ENCODE results near the gene DHPS. TPM values are rescaled to one million over a fixed set of nuclear protein-coding genes. Genes with fewer than 3 reads are reported as not detected.

The DHPS gene
- total and polyA plus RNA-seq, 2 of the 13 experiments (the other 11 are each of a cell fraction or from before 2014, with no cell fraction given): 43.3 to 84.3 TPM

GRCh38 chr19:12703046-12703445 lies 21.4 kb upstream of the DHPS start:
- H3K4me3 ChIP-seq (replicated peaks in 1 of 3; ENCODE audit: insufficient read depth in 1 of 3, low read depth in 2 of 3, low read length in 3 of 3): no peak overlapping the region
- H3K9me3 ChIP-seq (ENCODE audit: low read length): no peaks in the 10 kb centered on the region
- ChIA-PET CTCF (ENCODE audit: low intra/inter-chr PET ratio, low total read pairs) (no interaction called here), POLR2A (no interaction called here)
- no peak overlapping the region for H3K9ac ChIP-seq (ENCODE audit: insufficient read depth, low read depth, low read length)
- no peaks in the 10 kb centered on the region for H3K79me2 ChIP-seq (ENCODE audit: insufficient read depth, low read length)
- TF ChIP-seq NFYC (CRISPR knock-in tag; IDR thresholded peaks at IDR 0.05): peak; percentile 80
- TF ChIP-seq ZNF816 (CRISPR knock-in tag; IDR thresholded peaks at IDR 0.05; ENCODE audit: borderline replicate concordance): no peak
- no peak for TF ChIP-seq ZNF230 (CRISPR knock-in tag; IDR thresholded peaks at IDR 0.05)
- no peak for TF ChIP-seq RNF2 (conservative IDR thresholded peaks at IDR 0.05; ENCODE audit: low read depth)
- TF ChIP-seq NFYB (CRISPR knock-in tag; IDR thresholded peaks at IDR 0.05): peak; percentile 80
- no peak overlapping the region for H2AFZ ChIP-seq (ENCODE audit: low read length)
- no peak overlapping the region for H3K27ac ChIP-seq (ENCODE audit: extremely low read length, insufficient read depth, low read length)
- DNase-seq (ENCODE audit: low spot score) (peak; percentile 56), FAIRE-seq (peak; percentile 51), ATAC-seq (peak; percentile 43)
- H3K36me3 ChIP-seq (replicated peaks in 1 of 2; ENCODE audit: control insufficient read depth in 1 of 2, insufficient read depth in 2 of 2, low read length in 2 of 2): peaks cover 38 to 62% of the 10 kb centered on the region in 2 experiments
- no peaks in the 10 kb centered on the region for H4K20me1 ChIP-seq (ENCODE audit: insufficient read depth, low read length)
- no peaks in the 10 kb centered on the region for H3K4me1 ChIP-seq (ENCODE audit: insufficient read depth, low read length)
- intact Hi-C loops (cut with micrococcal nuclease; ENCODE audit: unreplicated experiment): no loop called here
- in situ Hi-C loops (cut with HindIII; ENCODE audit: extremely low pct_ligation_motif_present, low pct_unique_long_range_greater_than_20kb): no loop called here
- no TSS peak for BruUV-seq (replicated peaks)
- WGBS (ENCODE audit: low lambda C conversion rate): 93% methylated on average over 9 of the region's 9 CpGs
- no peak overlapping the region for H3K4me2 ChIP-seq (ENCODE audit: low read depth, low read length)
- no peaks in the 10 kb centered on the region for H3K27me3 ChIP-seq (ENCODE audit: control insufficient read depth in 1 of 2, insufficient read depth in 2 of 2, low read length in 2 of 2)

GRCh38 chr19:12701596-12702282 lies 20.1 kb upstream of the DHPS start:
- Histone ChIP-seq H3K27me3 (ENCODE audit: control insufficient read depth in 1 of 2, insufficient read depth in 2 of 2, low read length in 2 of 2) (no peaks in the 10 kb centered on the region), H4K20me1 (ENCODE audit: insufficient read depth, low read length) (no peaks in the 10 kb centered on the region), H3K4me2 (ENCODE audit: low read depth, low read length) (no peak overlapping the region), H3K27ac (ENCODE audit: extremely low read length, insufficient read depth, low read length) (no peak overlapping the region), H2AFZ (ENCODE audit: low read length) (no peak overlapping the region), H3K79me2 (ENCODE audit: insufficient read depth, low read length) (no peaks in the 10 kb centered on the region), H3K4me3 (replicated peaks in 1 of 3; ENCODE audit: insufficient read depth in 1 of 3, low read depth in 2 of 3, low read length in 3 of 3) (no peak overlapping the region), H3K9ac (ENCODE audit: insufficient read depth, low read depth, low read length) (no peak overlapping the region), H3K36me3 (replicated peaks in 1 of 2; ENCODE audit: control insufficient read depth in 1 of 2, insufficient read depth in 2 of 2, low read length in 2 of 2) (peaks cover 38 to 57% of the 10 kb centered on the region in 2 experiments), H3K9me3 (ENCODE audit: low read length) (no peaks in the 10 kb centered on the region), H3K4me1 (ENCODE audit: insufficient read depth, low read length) (peaks cover 6% of the 10 kb centered on the region)
- FAIRE-seq (no peak), ATAC-seq (no peak), DNase-seq (ENCODE audit: low spot score) (no peak)
- intact Hi-C loops (cut with micrococcal nuclease; ENCODE audit: unreplicated experiment): no loop called here
- POLR2A ChIA-PET: no interaction called here
- in situ Hi-C loops (cut with HindIII; ENCODE audit: extremely low pct_ligation_motif_present, low pct_unique_long_range_greater_than_20kb): no loop called here
- CTCF ChIA-PET (ENCODE audit: low intra/inter-chr PET ratio, low total read pairs): no interaction called here
- 98% methylated on average over 14 of the region's 33 CpGs for WGBS (ENCODE audit: low lambda C conversion rate)
- no TSS peak for BruUV-seq (replicated peaks)
- no peak for TF ChIP-seq CREB1 (IDR thresholded peaks at IDR 0.05)
- no peak for TF ChIP-seq CREB1 (CRISPR knock-in tag; IDR thresholded peaks at IDR 0.05)
- TF ChIP-seq HOXA9 (CRISPR knock-in tag; IDR thresholded peaks at IDR 0.05; ENCODE audit: borderline replicate concordance): no peak
- no peak for TF ChIP-seq SRSF4 (IDR thresholded peaks at IDR 0.05; ENCODE audit: low read depth, low read length, poor library complexity, severe bottlenecking)
- no peak for TF ChIP-seq NFE2L2 (IDR thresholded peaks at IDR 0.05; ENCODE audit: low read length)
- no peak for TF ChIP-seq KDM5A (IDR thresholded peaks at IDR 0.05; ENCODE audit: borderline replicate concordance, low read length)
- TF ChIP-seq RBFOX2 (IDR thresholded peaks at IDR 0.05; ENCODE audit: low read depth, low read length): peak; percentile 51; the same call in 1 of the 2 replicates
- no peak for TF ChIP-seq ZFP41 (CRISPR knock-in tag; IDR thresholded peaks at IDR 0.05; ENCODE audit: borderline replicate concordance)
- TF ChIP-seq AGO2 (optimal IDR thresholded peaks at IDR 0.05; ENCODE audit: low read depth, low read length): peak; percentile 73
- TF ChIP-seq PCBP1 (IDR thresholded peaks at IDR 0.05; ENCODE audit: borderline replicate concordance, low read depth, low read length): 0 out of 2 replicates have a peak, but pooled peaks have one; percentile 43
- TF ChIP-seq ZBTB49 (CRISPR knock-in tag; IDR thresholded peaks at IDR 0.05; ENCODE audit: borderline replicate concordance): no peak
- no peak for TF ChIP-seq PAX8 (CRISPR knock-in tag; IDR thresholded peaks at IDR 0.05; ENCODE audit: borderline replicate concordance)
